Ecto neural progenitor cell (in vitro differentiated cells): ENCODE results near the gene FBXW8.
A peak's percentile ranks its signal among the peaks of the same experiment; 100 is the strongest.

Source experiments
- DNase-seq: peaks from one replicate; pipeline ENCODE4 v3.0.0-alpha.2; 2018; ENCODE audit warnings: low spot score

FBXW8 gene, protein sequence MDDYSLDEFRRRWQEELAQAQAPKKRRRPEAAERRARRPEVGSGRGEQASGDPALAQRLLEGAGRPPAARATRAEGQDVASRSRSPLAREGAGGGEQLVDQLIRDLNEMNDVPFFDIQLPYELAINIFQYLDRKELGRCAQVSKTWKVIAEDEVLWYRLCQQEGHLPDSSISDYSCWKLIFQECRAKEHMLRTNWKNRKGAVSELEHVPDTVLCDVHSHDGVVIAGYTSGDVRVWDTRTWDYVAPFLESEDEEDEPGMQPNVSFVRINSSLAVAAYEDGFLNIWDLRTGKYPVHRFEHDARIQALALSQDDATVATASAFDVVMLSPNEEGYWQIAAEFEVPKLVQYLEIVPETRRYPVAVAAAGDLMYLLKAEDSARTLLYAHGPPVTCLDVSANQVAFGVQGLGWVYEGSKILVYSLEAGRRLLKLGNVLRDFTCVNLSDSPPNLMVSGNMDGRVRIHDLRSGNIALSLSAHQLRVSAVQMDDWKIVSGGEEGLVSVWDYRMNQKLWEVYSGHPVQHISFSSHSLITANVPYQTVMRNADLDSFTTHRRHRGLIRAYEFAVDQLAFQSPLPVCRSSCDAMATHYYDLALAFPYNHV

DNA sequence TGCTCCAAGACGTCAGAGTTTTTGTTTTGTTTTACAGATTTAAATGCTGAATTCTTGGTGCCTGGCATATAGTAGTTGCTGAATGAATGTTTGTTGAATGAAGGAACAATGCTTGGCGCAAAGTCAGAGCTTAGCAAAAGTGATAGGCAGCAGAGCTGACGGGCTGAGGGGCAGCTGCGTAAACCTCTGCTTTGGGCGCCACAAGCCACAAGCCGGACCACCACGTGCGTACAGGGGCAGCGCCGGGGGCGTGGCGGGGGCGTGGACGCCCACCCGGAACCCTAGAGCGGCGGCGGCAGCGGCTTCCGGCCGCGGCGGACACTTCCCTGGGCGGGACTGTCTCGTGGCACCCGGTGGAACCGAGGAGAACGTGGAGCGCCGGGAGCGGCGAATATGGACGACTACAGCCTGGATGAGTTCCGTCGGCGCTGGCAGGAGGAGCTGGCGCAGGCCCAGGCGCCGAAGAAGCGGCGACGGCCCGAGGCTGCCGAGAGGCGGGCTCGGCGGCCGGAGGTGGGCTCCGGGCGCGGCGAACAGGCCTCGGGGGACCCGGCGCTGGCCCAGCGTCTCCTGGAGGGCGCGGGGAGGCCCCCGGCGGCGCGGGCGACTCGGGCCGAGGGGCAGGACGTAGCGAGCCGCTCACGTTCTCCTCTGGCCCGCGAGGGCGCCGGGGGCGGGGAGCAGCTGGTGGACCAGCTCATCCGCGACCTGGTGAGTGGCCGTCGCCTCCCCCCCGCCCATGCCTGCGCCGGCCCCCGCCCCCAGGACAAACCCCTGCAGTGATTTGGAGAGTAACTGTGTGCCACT, at the start of gene FBXW8:
Gene FBXW8 (plus strand): TSS at position 306 of the 807 bp plus-strand sequence. CDS start 88 bp downstream, at position 394.
- peak; percentile 92 for DNase-seq

DNA sequence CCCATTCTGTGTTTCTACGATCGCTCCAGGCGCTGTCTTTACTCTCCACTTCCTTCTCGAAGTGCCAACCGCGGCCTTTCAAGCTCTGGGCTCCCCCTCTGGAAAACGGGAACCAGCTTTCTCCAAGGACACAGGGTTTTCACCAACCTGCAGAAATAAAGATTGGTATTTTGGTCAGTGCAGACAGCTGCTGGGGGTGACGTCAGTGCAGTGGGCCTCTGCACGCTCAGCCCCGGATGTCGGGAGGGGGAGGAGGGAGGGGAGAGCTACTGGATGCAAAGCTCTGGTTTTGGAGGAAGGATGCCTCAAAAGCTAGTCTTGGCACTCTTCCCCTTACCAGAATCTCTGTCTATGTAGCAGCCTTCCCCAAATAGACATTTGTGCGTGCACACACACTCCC, 49.4 kb upstream of the FBXW8 start:
- no peak for DNase-seq

DNA sequence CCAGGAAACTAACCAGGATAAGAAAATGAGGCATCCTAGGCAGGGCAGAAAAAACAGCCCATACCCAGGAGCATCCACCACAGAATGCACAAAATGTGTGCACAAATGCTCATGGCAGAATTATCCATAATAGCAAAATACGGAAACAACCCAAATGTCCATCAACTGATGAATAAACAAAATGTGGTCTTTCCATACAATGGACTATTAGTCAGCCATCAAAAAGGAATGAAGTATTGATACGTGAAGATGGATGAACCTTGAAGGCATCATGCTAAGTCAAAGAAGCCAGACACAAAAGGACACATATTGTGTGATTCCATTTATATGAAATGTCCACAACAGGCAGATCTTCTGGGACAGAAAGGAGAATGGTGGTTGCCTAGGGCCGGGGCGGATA, 48.6 kb upstream of the FBXW8 start:
- DNase-seq, result no peak

DNA sequence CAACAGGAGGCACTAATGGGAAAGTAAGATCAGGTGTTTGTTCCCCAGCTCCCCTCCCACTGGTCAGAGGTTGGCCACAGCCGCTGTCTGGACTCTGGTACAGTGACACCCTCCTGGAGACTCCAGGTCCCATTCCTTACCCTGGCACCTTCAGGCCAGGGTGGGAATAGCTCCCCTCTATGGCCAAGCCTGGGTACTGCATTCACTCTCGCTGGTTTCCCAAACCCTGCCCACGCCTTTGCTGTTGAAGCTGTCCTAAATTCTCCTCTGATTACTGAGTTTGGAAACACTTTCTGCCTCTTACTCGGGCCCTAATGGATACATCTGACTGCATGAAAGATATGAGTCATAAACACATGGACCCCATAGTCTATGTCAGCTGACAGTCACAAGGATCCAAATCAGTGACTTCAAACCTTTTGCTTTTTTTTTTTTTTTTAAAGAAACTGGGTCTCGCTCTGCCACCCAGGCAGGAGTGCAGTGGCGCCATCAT, 47.4 kb upstream of the FBXW8 start:
- peak; percentile 73 for DNase-seq

DNA sequence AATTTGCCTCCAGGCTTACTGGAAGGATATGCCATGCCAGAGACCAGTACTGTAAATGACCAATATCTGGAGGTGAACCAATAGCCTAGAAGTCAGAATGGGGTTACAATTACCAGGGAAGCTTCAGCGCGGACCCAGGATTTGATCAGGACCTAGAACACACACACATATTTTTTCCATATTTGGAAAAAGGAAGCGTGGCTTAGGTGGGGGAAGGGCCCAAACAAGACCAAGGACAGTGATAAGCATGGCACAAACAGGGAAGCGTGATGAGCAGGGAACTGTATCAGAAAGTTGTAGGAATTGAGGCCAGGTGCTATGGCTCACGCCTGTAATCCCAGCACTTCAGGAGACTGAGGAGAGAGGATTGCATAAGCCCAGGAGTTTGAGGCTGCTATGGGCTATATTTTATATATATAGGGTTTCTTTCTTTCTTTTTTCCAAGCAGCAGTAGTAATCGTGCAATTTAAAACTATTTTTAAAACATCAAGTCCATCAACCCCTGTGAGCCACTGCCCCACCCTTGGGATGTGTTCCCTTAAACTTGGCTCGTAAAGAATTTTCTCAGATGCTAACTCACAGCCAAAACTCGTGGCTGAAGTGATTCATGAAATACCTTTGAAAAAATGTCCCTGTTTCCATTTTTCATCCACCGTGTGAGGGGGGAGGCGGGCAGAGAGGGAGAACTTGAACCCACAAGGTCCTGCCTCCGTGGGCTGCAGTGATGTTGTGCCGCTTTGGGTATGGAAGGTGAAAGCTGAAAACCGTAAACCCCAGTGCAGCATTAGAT, 46.2 kb upstream of the FBXW8 start:
- DNase-seq, result no peak

DNA sequence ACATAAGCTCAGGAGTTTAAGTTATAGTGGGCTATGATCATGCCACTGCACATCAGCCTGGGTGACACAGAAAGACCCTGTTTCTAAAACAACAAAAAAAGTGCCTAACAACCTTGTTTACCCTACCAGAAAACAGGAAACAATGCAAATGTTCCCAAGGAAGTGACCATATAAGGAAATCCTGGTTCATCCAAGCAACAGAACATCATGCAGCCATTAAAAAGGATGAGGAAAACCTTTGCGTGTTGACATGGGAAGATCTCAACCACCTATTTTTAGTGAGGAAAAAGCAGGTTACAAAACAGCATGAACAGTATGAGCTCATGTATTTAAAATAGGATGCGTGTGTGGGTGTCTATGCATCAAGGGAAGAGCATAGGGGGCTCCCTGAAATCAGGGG, 43.2 kb upstream of the FBXW8 start:
- DNase-seq, result no peak

DNA sequence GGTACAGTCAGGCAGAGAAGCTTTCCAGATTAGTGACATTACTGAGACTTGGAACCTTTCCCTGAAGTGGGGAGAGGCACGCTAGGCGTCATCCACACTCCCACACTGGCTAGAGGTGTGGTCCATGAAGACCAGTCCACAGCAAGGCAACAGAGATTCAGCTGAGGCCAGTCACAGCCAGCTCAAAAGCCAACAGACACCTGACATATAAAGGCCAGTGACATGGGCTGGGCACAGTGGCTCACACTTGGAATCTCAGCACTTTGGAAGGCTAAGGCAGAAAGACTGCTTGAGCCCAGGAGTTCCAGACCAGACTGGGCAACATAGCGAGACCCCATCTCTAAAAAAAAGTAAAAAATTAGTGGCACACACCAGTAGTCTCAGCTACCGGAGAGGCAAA, 40.4 kb upstream of the FBXW8 start:
- no peak for DNase-seq

DNA sequence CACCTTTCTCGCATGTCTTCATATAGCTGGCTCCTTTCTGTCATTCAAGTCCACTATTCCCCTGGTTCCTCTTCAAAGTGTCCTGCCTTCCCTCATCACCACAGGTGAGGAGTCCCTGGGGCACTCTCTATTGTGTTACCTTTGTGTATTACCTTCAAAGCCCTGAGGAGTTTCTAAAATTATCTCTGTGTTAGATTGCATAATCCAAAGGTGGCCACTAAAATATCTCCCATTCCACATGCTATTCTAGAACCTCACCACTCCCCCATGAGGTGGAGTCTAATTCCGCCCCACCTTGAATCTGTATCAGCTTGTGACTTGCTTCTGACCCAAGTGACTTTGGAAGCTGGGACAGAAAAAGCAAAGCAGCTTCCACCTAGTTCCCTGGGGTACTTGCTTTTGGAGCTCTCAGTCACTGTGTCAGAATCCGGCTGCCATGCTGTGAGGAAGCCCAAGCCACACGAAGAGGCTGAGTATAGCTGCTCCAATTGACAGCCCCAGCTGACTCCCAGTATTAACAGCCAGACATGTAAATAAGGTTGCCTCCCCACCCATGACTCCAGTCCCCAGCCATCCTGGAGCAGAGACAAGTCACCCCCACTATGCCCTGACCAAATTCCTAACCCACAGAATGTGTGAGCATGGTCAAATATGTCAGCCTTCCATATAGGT, 36.3 kb upstream of the FBXW8 start:
- DNase-seq, result no peak

DNA sequence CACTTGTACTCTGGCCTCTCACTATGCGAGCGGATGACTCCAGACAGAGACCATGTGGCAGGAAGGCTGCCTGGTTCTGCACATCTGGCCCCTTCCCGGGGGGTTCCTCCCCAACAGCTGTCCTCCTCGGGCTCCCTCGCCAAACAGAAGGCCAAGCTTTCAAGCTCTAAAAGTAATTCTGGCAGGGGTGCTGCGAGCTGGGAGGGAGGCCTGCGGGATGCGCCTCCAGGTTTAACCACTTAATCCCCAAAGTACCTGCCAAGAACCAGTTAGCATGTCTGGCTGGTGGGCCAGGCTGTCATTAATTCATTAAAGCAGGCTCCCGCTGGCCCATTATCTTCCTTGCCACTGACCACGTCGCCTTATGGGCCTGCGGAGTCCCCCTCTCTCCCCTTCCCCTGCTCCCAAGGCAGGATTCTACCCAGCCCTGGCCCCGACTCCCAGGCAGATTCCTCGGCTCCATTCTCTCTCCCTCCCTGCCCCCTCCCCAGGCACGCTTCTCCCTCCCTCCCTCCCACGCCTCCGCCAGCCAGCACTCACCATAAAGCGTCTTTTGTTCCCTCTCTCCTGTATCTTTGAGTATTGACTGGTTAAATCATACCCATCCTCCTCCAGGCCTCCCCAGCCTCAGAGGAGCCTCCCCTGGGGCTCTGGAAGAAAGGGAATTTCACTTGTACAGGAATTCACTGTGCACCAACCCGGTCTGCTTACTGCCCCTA, 34.4 kb upstream of the FBXW8 start:
- DNase-seq, result peak; percentile 78

DNA sequence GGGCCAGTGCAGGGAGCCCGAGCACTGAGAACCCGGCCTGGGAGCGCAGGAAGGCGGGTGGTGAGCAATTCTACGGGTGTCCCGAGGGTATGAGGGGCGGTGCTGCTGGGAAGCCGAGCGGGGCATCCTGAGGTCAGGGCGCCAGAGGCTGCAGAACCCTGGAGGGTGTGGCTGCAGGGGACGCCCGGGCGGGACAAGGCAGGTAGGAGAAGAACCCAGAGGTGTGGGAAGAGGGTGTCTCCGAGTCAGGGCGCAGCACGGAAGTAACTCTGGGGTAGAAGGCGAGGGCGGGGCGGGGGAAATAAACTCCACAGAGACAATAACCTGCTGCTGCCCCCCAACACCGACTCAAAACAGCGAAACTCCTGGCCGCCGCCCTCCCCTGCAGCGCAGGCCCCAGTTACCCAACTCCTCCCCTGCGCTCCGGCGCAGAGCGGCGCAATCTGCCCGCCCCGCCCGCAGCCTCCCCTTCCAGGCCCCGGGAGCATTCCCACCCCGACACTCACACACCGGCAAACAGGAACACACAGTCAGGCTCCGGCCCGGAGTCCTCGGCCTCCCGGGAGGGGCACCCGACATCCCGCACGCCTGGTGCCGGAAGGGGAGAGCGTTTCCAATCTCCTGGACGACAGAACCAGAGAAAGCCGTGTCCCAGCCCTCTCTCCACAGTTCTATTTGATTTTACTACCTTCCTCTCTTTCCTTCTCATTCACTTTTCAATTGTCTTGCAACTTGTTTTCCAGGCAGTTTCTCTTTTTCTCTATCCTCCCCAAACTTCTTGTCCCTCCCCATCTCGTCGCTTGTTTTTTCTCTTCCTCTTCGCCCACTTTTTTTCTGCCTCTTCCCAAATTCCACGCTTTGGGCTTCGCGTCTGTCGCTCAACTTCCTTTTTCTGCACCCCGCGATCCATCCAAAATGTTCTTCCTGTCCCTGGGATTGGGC, 31.9 kb upstream of the FBXW8 start:
- DNase-seq, result peak; percentile 76

DNA sequence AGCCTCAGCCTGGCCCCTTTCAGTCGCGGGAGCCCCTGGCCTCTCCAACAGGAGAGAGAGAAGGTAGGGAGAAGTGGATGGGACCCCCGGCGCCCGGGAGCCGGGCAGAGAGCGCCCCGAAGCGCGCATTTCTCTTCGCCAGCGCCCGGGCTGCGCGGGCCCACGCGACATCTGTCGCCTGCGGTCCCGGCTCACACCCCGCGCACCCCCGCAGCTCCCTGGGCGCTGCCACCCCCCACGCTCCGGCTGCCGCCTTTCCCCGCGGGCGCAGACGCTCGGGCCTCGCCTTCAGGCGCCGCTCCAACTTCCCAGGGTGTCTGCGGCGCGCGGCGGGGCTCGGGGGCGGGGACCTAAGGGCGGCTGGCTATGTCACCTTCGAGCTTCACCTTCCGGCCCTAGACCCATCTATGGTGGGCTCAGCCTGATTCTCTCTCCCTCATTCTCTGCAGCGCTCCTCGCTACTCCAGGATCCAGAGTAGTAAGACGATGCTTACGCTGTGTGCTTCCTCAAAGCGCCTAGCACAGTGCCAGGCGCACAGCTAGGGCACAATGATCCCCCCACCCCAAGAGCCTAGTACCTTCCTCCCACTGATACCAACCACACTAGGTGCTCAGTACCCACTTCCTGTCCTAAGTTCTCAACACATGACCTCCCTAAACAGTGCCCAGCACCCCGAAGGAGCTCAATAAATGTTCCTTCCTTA, 31.1 kb upstream of the FBXW8 start:
- peak; percentile 58 for DNase-seq

DNA sequence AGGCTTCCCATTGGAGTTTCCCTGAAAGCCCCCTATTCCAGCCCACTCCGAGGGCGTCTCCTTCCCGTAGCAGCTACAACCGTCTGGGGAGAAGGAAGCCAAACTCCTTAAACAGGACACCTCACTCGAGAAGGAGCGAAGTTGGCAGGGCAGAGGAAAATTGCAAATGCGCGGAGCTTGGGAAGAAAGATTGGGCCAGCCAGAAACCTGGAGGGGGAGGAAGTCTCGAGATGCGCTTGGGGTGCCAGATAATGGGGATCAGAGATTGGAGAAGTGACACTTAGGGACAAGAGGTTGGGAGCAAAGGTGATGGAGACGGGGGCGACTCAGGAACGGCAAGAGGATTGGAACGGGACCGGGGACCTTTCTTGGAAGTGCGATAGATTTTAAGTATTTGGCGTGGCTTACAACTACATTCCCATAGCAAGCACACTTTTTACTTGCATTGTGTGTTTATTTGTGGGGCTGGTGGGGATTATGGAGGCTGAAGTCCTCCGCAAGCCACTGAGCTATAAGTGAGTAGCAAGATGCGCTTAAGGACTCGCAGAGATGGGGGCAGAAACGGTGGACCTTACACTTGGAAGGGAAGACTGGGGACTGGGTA, 30.4 kb upstream of the FBXW8 start:
- peak; percentile 55 for DNase-seq

DNA sequence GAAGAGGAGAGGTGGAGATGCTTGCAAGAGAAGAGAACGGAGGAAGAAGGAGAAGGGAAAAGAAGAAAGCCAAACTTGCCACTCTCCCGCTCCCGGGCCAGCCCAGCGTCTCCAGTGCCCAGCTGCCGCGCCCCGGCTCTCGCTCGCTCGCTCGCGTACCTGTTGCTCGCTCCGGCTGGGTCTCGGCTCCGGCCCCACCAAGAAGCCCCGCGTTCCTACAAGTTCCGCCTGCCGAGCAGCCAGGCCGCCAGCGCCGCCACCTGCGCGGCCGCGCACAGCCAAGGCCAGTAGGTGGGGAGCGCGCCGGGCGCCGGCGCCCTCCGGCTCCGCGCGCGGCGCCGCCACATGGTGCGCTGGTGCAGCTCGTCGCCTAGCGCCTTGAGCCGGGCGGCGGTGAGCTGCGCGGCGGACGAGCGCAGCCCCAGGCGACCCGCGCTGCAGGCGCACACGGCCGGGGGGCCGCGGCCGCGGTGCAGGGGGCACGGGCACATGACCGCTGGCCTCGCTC, 29.9 kb upstream of the FBXW8 start:
- peak; percentile 82 for DNase-seq

DNA sequence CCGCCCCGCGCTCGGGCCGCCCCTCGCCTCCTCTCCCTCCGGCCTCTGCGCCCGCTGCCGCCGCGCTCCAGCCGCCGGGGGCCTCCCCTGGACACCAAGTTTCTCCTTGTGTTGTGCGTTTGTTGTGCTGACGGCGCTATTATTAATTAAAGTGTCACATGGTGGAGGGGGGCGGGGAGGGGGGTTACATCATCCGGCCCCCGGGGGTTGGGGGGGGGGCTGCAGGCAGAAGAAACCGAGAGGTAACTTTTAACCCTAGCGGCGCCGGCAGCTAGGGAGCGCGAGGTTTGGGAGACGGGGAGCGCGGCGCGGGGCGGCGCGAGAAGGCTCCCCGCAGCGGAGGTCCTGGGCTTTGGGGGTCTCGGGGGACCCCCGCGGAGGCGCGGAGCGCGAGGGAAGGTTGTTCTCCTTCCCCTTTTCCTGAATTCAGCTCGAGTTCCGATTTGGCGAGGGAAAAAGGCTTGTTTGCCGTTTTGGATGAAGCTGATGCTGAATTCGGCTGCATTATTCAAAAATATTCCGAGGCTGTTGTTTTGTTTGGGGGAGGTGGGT, 29.3 kb upstream of the FBXW8 start, which contains the start of gene HRK:
Gene HRK (minus strand): TSS at position 117 of the 552 bp plus-strand sequence. CDS start 134 bp downstream, outside the sequence.
- no peak for DNase-seq

DNA sequence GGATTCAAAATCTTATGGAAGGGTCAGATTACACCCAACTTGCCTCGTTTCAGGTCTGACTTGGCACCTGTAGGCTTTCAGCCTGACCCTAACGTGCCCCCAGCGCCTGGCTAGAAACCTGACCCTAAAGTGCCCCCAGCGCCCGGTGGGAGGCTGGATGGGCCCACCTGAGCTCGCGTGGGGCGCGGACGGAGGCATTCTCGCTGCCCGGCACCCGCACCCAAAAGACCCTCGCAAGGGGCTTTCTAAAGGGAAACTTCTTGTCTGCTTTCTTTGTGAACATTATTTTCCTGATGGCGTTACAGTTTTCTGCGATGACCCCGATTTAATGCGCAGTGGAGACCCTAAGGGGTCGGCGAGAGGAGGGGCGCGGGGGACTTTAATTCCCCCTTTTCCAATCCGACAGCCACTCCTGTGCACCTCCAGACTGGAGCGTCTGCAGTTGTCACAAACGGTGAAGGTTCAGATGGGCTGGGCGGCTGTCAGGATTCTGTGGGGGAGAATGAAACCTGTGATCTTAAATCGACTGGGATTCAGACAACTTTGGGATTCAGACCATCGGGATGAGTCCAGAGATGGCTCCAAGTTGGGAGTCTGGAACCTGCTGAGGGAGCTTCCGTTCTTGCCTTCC, 28.8 kb upstream of the FBXW8 start:
- DNase-seq, result no peak

DNA sequence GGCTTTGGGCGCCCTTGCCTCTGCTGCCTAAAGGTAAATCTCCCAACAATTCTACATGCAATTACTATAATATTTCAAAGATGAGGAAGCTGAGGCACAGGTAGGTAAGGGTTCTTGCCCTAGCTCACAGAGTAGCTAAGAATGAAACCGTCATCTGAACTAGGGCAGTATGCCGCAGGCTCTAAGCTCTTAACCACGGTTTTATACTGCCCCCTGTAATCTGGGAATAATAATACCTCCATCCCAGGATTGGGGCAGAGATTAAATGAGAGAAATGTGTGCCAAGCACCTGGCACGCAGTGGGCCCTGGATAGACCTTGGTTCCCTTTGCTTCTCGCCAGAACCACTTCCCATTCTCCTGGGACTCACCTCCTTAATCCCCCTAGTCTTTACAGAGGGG, 28.0 kb upstream of the FBXW8 start:
- DNase-seq, result no peak

DNA sequence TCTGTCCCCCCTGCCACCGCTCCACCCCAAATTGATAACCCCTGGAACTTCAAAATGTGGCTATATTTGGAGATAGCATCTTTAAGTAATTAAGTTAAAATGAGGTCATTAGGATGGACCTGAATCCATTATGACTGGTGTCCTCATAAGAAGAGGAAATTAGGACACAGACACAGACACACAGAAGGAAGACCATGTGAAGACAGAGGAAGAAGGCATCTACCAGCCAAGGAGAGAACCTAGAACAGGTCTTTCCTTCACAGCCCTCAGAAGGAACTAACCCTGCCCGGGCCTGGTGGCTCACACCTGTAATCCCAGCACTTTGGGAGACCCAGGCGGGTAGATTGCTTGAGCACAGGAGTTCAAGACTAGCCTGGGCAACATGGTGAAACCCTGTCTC, 25.9 kb upstream of the FBXW8 start:
- DNase-seq, result no peak
